ENCODE measurements around the gene SMAD3.
A peak's percentile ranks its signal among the peaks of the same experiment; 100 is the strongest.

SMAD3 gene

GRCh38 chr15:67066959-67067853, 1.8 kb downstream of the SMAD3 start (continued):
- TF ChIP-seq ZBTB8A (tag by site-specific recombination; IDR thresholded peaks at IDR 0.05) (peak; percentile 41), GLIS1 (tag by site-specific recombination; IDR thresholded peaks at IDR 0.05) (no peak), ZBTB10 (tag by site-specific recombination; IDR thresholded peaks at IDR 0.05) (0 out of 2 replicates have a peak, but pooled peaks have one; percentile 17), ZNF18 (tag by site-specific recombination; IDR thresholded peaks at IDR 0.05) (0 out of 2 replicates have a peak, but pooled peaks have one; percentile 33), ZBTB20 (tag by site-specific recombination; IDR thresholded peaks at IDR 0.05) (peak; percentile 62), ZNF626 (tag by site-specific recombination; IDR thresholded peaks at IDR 0.05) (no peak), ZNF658 (tag by site-specific recombination; IDR thresholded peaks at IDR 0.05) (no peak), ZBTB48 (tag by site-specific recombination; IDR thresholded peaks at IDR 0.05) (peak; percentile 65; the same call in 1 of the 2 replicates), ZNF610 (tag by site-specific recombination; IDR thresholded peaks at IDR 0.05; ENCODE audit: borderline replicate concordance) (no peak), MZF1 (tag by site-specific recombination; IDR thresholded peaks at IDR 0.05; ENCODE audit: borderline replicate concordance) (no peak)
- TF ChIP-seq, protein P1, sequence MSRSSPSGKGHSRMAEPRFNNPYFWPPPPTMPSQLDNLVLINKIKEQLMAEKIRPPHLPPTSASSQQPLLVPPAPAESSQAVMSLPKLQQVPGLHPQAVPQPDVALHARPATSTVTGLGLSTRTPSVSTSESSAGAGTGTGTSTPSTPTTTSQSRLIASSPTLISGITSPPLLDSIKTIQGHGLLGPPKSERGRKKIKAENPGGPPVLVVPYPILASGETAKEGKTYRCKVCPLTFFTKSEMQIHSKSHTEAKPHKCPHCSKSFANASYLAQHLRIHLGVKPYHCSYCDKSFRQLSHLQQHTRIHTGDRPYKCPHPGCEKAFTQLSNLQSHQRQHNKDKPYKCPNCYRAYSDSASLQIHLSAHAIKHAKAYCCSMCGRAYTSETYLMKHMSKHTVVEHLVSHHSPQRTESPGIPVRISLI (tag by site-specific recombination; IDR thresholded peaks at IDR 0.05): no peak

DNA sequence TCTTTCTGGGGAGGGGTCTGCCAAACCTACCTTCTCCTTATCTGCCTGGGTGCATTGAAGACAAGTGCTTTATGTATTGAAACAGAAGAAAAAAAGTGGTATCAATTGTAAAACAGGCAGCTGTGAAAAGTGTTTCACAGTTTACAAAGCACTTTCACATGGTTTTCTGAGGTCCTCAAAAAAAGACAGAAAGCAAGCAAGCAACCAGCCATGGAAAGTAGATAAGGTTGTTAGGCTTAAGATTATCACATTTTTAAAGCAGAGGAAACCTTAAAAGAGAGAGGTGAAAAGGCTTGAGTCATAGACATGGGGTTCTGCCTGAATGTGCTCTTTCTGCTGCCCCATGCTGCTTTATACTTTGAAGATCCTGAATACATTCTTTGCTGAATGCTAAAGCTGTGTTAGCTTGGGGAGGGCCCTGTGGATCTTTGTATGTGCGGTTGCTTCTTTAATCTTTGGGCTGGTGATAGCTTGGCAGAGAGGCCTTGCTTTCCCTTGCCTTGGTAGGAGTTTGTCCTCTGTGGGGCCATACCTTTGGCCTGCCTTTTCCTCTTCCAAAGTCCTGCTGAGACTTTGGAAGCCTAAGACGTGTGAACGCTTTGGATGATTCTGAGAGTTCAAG, 2.6 kb downstream of the SMAD3 start:
- ChIA-PET CTCF (interaction anchor here (0.7 to 1.4 kb wide), 2 partner anchors 19 to 79 kb away, joined by 3 read pairs; no protein-coding TSS in a partner anchor), POLR2A (interaction anchor here (0.6 to 1.2 kb wide), 2 partner anchors 19 to 295 kb away, joined by 4 to 7 read pairs; no protein-coding TSS in a partner anchor)
- Histone ChIP-seq H3K4me3 (ENCODE audit: low read depth, low read length) (peak overlapping the region; percentile 80), H3K4me1 (ENCODE audit: control insufficient read depth, insufficient read depth, low read length) (peaks cover 22% of the 10 kb centered on the region), H3K36me3 (ENCODE audit: control insufficient read depth in 2 of 2, insufficient read depth in 1 of 2, low read length in 2 of 2) (peaks cover 0 to 12% of the 10 kb centered on the region in 2 experiments; a peak in 1 of 3 replicates), H3K9me3 (ENCODE audit: control insufficient read depth, insufficient read depth, low read depth, low read length) (no peaks in the 10 kb centered on the region), H3K27ac (ENCODE audit: extremely low read depth, low read depth, low read length) (no peak overlapping the region; the same call in 1 of the 2 replicates)
- TF ChIP-seq ZNF514 (tag by site-specific recombination; IDR thresholded peaks at IDR 0.05) (no peak), SP3 (tag by site-specific recombination; IDR thresholded peaks at IDR 0.05) (no peak; the same call in 1 of the 2 replicates), ZNF629 (tag by site-specific recombination; IDR thresholded peaks at IDR 0.05) (no peak), FEZF1 (tag by site-specific recombination; IDR thresholded peaks at IDR 0.05) (peak; percentile 80), ZNF530 (tag by site-specific recombination; IDR thresholded peaks at IDR 0.05; ENCODE audit: low read depth) (no peak), ZNF302 (tag by site-specific recombination; IDR thresholded peaks at IDR 0.05; ENCODE audit: low read depth) (no peak), ZNF561 (tag by site-specific recombination; IDR thresholded peaks at IDR 0.05; ENCODE audit: borderline replicate concordance) (peak; percentile 71; the same call in 1 of the 2 replicates), ZSCAN23 (tag by site-specific recombination; IDR thresholded peaks at IDR 0.05) (no peak), PRDM1 (tag by site-specific recombination; IDR thresholded peaks at IDR 0.05) (peak; percentile 84), ZFHX2 (tag by site-specific recombination; conservative IDR thresholded peaks at IDR 0.05) (0 out of 2 replicates have a peak, but pooled peaks have one; percentile 7), ZNF510 (tag by site-specific recombination; IDR thresholded peaks at IDR 0.05; ENCODE audit: insufficient replicate concordance) (no peak), PRDM6 (tag by site-specific recombination; IDR thresholded peaks at IDR 0.05) (peak; percentile 26; the same call in 1 of the 2 replicates)
- TF ChIP-seq, protein P2, sequence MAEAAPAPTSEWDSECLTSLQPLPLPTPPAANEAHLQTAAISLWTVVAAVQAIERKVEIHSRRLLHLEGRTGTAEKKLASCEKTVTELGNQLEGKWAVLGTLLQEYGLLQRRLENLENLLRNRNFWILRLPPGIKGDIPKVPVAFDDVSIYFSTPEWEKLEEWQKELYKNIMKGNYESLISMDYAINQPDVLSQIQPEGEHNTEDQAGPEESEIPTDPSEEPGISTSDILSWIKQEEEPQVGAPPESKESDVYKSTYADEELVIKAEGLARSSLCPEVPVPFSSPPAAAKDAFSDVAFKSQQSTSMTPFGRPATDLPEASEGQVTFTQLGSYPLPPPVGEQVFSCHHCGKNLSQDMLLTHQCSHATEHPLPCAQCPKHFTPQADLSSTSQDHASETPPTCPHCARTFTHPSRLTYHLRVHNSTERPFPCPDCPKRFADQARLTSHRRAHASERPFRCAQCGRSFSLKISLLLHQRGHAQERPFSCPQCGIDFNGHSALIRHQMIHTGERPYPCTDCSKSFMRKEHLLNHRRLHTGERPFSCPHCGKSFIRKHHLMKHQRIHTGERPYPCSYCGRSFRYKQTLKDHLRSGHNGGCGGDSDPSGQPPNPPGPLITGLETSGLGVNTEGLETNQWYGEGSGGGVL (tag by site-specific recombination; IDR thresholded peaks at IDR 0.05): no peak
